HCT116 (cell line): ENCODE data around the gene OR2K2. TPM values are rescaled to one million over a fixed set of nuclear protein-coding genes. Genes with fewer than 3 reads are reported as not detected.

Experiments used
- ATAC-seq: fragments of 200-7000 bp; cut with Tn5 transposase; 2 replicates; pipeline ENCODE4 v1.9.1; 2020; ENCODE audit warnings: mild to moderate bottlenecking, moderate library complexity
- BruUV-seq: library from RNA; stranded (reverse); fragments of 400-500 nt; replicated peaks from 2 replicates; lab custom pipeline; 2021; lab: Mats Ljungman, UMichigan
- CTCF ChIA-PET: fragments of 300-600 bp; sonication (Branson Sonifier 250); formaldehyde crosslinking; loops from one replicate; lab custom pipeline; 2021; ENCODE audit warnings: antibody characterized with exemption; lab: Charles Lee
- POLR2A ChIA-PET: fragments of 300-600, 350-600 bp; sonication (Branson Sonifier 250); formaldehyde crosslinking; loops from one replicate; lab custom pipeline; 2021; ENCODE audit warnings: antibody characterized with exemption; lab: Charles Lee
- RAD21 ChIA-PET, 2 experiments: fragments of 300-600 bp; sonication (Branson Sonifier 250); formaldehyde crosslinking; loops; one replicate each; lab custom pipeline; 2023; ENCODE audit warnings: low total read pairs in 2 of 2; ENCODE audit not compliant: uncharacterized antibody in 2 of 2, unreplicated experiment in 2 of 2, low non-redundant PET in 1 of 2; lab: Charles Lee
- DNase-seq: peaks from one replicate; pipeline ENCODE4 v3.0.0-alpha.2; 2010; ENCODE audit warnings: low read depth, low spot score
- H2AFZ ChIP-seq: fragments of 200-600 bp; shearing (Covaris generic), sonication (generic); 2 replicates; pipeline ENCODE4 v1.6.1; 2017; ENCODE audit warnings: low read depth, mixed run types, mixed read lengths, antibody characterized with exemption, low read length; ENCODE audit not compliant: poor library complexity, severe bottlenecking
- H3K27ac ChIP-seq: 2 replicates; pipeline ENCODE4 v1.5.1; 2012; ENCODE audit warnings: low read depth, low read length
- H3K27me3 ChIP-seq: fragments of 200-600 bp; sonication (generic); 2 replicates; pipeline ENCODE4 v1.6.1; 2016; ENCODE audit warnings: mixed run types, low read length, mixed read lengths; ENCODE audit not compliant: insufficient read depth
- H3K36me3 ChIP-seq, 2 experiments: fragments of 200-500 bp in 1 of 2; fragments of 200-600 bp in 1 of 2; sonication (Bioruptor generic) in 1 of 2; sonication (generic) in 1 of 2; 2 replicates each; pipeline versions ENCODE4 v1.5.1 to v1.6.1; 2014 to 2016; ENCODE audit warnings: low read length in 2 of 2, inconsistent platforms in 1 of 2, mixed read lengths in 1 of 2, mixed run types in 1 of 2; ENCODE audit not compliant: insufficient read depth in 2 of 2, control insufficient read depth in 1 of 2
- H3K4me1 ChIP-seq, 2 experiments: fragments of 200-600 bp in 1 of 2; sonication (generic) in 1 of 2; 2 replicates each; pipeline versions ENCODE4 v1.5.1 to v1.6.1; 2012 to 2017; ENCODE audit warnings: low read length in 2 of 2, inconsistent platforms in 1 of 2, mild to moderate bottlenecking in 1 of 2, mixed read lengths in 1 of 2, mixed run types in 1 of 2, moderate library complexity in 1 of 2; ENCODE audit not compliant: insufficient read depth in 2 of 2, control insufficient read depth in 1 of 2
- H3K4me2 ChIP-seq: fragments of 200-600 bp; sonication (generic); 2 replicates; pipeline ENCODE4 v1.6.1; 2017; ENCODE audit warnings: mixed run types, low read length, mixed read lengths
- H3K4me3 ChIP-seq, 2 experiments: fragments of 200-600 bp in 1 of 2; sonication (generic) in 1 of 2; replicated peaks in 1 of 2; 2 replicates each; pipeline ENCODE4 v1.5.1; 2011 to 2016; ENCODE audit warnings: low read length in 2 of 2, control low read depth in 1 of 2, low read depth in 1 of 2, mild to moderate bottlenecking in 1 of 2, mixed read lengths in 1 of 2, mixed run types in 1 of 2
- H3K79me2 ChIP-seq: fragments of 200-600 bp; sonication (generic); 2 replicates; pipeline ENCODE4 v1.6.1; 2017; ENCODE audit warnings: mild to moderate bottlenecking, mixed run types, low read length, moderate library complexity, mixed read lengths; ENCODE audit not compliant: insufficient read depth
- H3K9ac ChIP-seq: fragments of 200-600 bp; sonication (generic); 2 replicates; pipeline ENCODE4 v1.6.1; 2016; ENCODE audit warnings: low read length, mixed read lengths
- H3K9me2 ChIP-seq: fragments of 200-600 bp; sonication (generic), shearing (Covaris generic); 2 replicates; pipeline ENCODE4 v1.6.1; 2017; ENCODE audit warnings: mixed run types, mild to moderate bottlenecking, moderate library complexity; ENCODE audit not compliant: insufficient read depth
- H3K9me3 ChIP-seq, 2 experiments: fragments of 200-500 bp in 1 of 2; fragments of 200-600 bp in 1 of 2; sonication (Bioruptor generic) in 1 of 2; sonication (generic) in 1 of 2; 2 replicates each; pipeline ENCODE4 v1.6.1; 2014 to 2017; ENCODE audit warnings: low read length in 2 of 2, mixed read lengths in 2 of 2, inconsistent platforms in 1 of 2, low read depth in 1 of 2, mild to moderate bottlenecking in 1 of 2, mixed run types in 1 of 2, moderate library complexity in 1 of 2; ENCODE audit not compliant: control insufficient read depth in 1 of 2, insufficient read depth in 1 of 2
- H4K20me1 ChIP-seq: fragments of 200-600 bp; sonication (generic), shearing (Covaris generic); 2 replicates; pipeline ENCODE4 v1.6.1; 2017; ENCODE audit warnings: mixed run types, mild to moderate bottlenecking, moderate library complexity; ENCODE audit not compliant: insufficient read depth
- CBX3 ChIP-seq: IDR thresholded peaks from 2 replicates; pipeline ENCODE4 v1.6.1; 2012; ENCODE audit warnings: low read depth
- CEBPB ChIP-seq: IDR thresholded peaks from 2 replicates; pipeline ENCODE4 v1.6.1; 2012; ENCODE audit warnings: low read depth
- CTCF ChIP-seq, 3 experiments: fragments of 200-600 bp in 1 of 3; sonication (generic) in 1 of 3; IDR thresholded peaks in 2 of 3; conservative IDR thresholded peaks in 1 of 3; 2 replicates each; pipeline ENCODE4 v1.5.1; 2012 to 2017; ENCODE audit warnings: low read depth in 2 of 3, low read length in 2 of 3, antibody characterized with exemption in 1 of 3, borderline replicate concordance in 1 of 3, control low read depth in 1 of 3, mild to moderate bottlenecking in 1 of 3, mixed read lengths in 1 of 3, mixed run types in 1 of 3, moderate library complexity in 1 of 3; ENCODE audit not compliant: insufficient read depth in 1 of 3
- EGR1 ChIP-seq: IDR thresholded peaks from 2 replicates; pipeline ENCODE4 v1.6.1; 2012; ENCODE audit warnings: low read depth
- ELF1 ChIP-seq: IDR thresholded peaks from 2 replicates; pipeline ENCODE4 v1.6.1; 2012; ENCODE audit warnings: low read depth, borderline replicate concordance
- EZH2phosphoT487 ChIP-seq: fragments of 200-600 bp; IDR thresholded peaks from 2 replicates; pipeline ENCODE4 v1.6.1; 2018; ENCODE audit warnings: antibody characterized with exemption, borderline replicate concordance
- JUND ChIP-seq: IDR thresholded peaks from 2 replicates; pipeline ENCODE4 v1.6.1; 2012
- POLR2A ChIP-seq: IDR thresholded peaks from 2 replicates; pipeline ENCODE4 v1.7.0; 2011; ENCODE audit warnings: borderline replicate concordance; ENCODE audit not compliant: insufficient read depth, insufficient read length; ENCODE audit errors: extremely low read depth
- RAD21 ChIP-seq: IDR thresholded peaks from 2 replicates; pipeline ENCODE4 v1.6.1; 2012; ENCODE audit warnings: low read depth, mild to moderate bottlenecking
- REST ChIP-seq: IDR thresholded peaks from 2 replicates; pipeline ENCODE4 v1.6.1; 2012; ENCODE audit warnings: low read depth
- SRF ChIP-seq: IDR thresholded peaks from 2 replicates; pipeline ENCODE4 v1.6.1; 2012; ENCODE audit warnings: low read depth
- TCF7L2 ChIP-seq: IDR thresholded peaks from 2 replicates; pipeline ENCODE4 v1.7.0; 2011; ENCODE audit warnings: borderline replicate concordance, inconsistent platforms; ENCODE audit not compliant: insufficient read depth, insufficient read length; ENCODE audit errors: extremely low read depth
- YY1 ChIP-seq: IDR thresholded peaks from 2 replicates; pipeline ENCODE4 v1.6.1; 2011; ENCODE audit warnings: low read length, low read depth, moderate library complexity, mild to moderate bottlenecking; ENCODE audit not compliant: insufficient replicate concordance; ENCODE audit errors: extremely low read depth
- intact Hi-C: fragments of 100-400 bp; cut with micrococcal nuclease; formaldehyde crosslinking; loops from 2 replicates; pipeline ENCODE4 v1.10.0; 2022
- total RNA-seq: library from RNA; stranded (reverse); gene quantifications from one replicate; pipeline ENCODE4 v1.2.1, GENCODE V29; 2021; ENCODE audit not compliant: unreplicated experiment
- TF ChIP-seq, protein P1 (sequence below): IDR thresholded peaks from 2 replicates; pipeline ENCODE4 v1.6.1; 2011; ENCODE audit warnings: mild to moderate bottlenecking, low read length, moderate library complexity; ENCODE audit not compliant: insufficient replicate concordance; ENCODE audit errors: extremely low read depth

OR2K2 gene
- total RNA-seq, 1 experiment from 2014 or later, result not detected

- no peaks in the 10 kb centered on the region for H3K9me2 ChIP-seq
- no peaks in the 10 kb centered on the region for H4K20me1 ChIP-seq
- H3K27ac ChIP-seq, result no peak overlapping the region
- CTCF ChIA-PET, result interaction anchor here (1.0 to 2.1 kb wide), 2 partner anchors 661 to 872 kb away, joined by 3 to 27 read pairs; no protein-coding TSS in a partner anchor
- H3K4me2 ChIP-seq, result no peak overlapping the region
- no peaks in the 10 kb centered on the region for H3K9me3 ChIP-seq
- no peaks in the 10 kb centered on the region for H3K79me2 ChIP-seq
- DNase-seq, result no peak
- 0 out of 4 replicates have a peak, but pooled peaks cover 0 to 3% of the 10 kb centered on the region in 2 experiments for H3K4me1 ChIP-seq
- TF ChIP-seq EGR1 (no peak), CTCF (IDR thresholded peaks at IDR 0.05 in 2 of 3, conservative IDR thresholded peaks at IDR 0.05 in 1 of 3; ENCODE audit: borderline replicate concordance in 1 of 3, insufficient read depth in 1 of 3, low read depth in 2 of 3, low read length in 2 of 3) (peak in 1 of 3 experiments; percentile 22; a peak in 2 of 6 replicates), POLR2A (no peak), JUND (no peak), EZH2phosphoT487 (no peak), CEBPB (no peak), SRF (no peak), YY1 (no peak), ELF1 (no peak), CBX3 (no peak), TCF7L2 (no peak), RAD21 (peak; percentile 32; the same call in 1 of the 2 replicates), REST (no peak)
- TF ChIP-seq, protein P1, sequence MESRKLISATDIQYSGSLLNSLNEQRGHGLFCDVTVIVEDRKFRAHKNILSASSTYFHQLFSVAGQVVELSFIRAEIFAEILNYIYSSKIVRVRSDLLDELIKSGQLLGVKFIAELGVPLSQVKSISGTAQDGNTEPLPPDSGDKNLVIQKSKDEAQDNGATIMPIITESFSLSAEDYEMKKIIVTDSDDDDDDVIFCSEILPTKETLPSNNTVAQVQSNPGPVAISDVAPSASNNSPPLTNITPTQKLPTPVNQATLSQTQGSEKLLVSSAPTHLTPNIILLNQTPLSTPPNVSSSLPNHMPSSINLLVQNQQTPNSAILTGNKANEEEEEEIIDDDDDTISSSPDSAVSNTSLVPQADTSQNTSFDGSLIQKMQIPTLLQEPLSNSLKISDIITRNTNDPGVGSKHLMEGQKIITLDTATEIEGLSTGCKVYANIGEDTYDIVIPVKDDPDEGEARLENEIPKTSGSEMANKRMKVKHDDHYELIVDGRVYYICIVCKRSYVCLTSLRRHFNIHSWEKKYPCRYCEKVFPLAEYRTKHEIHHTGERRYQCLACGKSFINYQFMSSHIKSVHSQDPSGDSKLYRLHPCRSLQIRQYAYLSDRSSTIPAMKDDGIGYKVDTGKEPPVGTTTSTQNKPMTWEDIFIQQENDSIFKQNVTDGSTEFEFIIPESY, result no peak
- no peak overlapping the region for H3K9ac ChIP-seq
- no peaks in the 10 kb centered on the region for H3K27me3 ChIP-seq
- H3K36me3 ChIP-seq, result no peaks in the 10 kb centered on the region
- intact Hi-C loops, result loop anchor here (10.0 kb wide), 1 partner anchor 1115 kb away; no protein-coding TSS in a partner anchor
- peak; percentile 62; the same call in 1 of the 2 replicates for ATAC-seq
- BruUV-seq, result no TSS peak
- peak overlapping the region; percentile 85 for H2AFZ ChIP-seq
- RAD21 ChIA-PET, result no interaction called here
- H3K4me3 ChIP-seq, result no peak overlapping the region
- POLR2A ChIA-PET, result no interaction called here
Measured at GRCh38 chr9:111300140-111300735, 29.8 kb downstream of the OR2K2 start.
